Naive B cell (primary cell): ENCODE data around the gene MDN1. TPM values are rescaled to one million over a fixed set of nuclear protein-coding genes. Genes with fewer than 3 reads are reported as not detected.
"Not testable (repeated sequence)": the region's sequence is repeated elsewhere in the genome, so short reads cannot be mapped to it uniquely, and the experiment has no call there.

Experiments used
- ATAC-seq, 2 donors: fragments of 150-1000 bp; cut with Tn5 transposase; 2 replicates each; pipeline ENCODE4 v1.10.0; 2021; ENCODE audit warnings: low read depth in 2 of 2, mild to moderate bottlenecking in 2 of 2, moderate library complexity in 2 of 2
- DNase-seq: peaks from one replicate; pipeline ENCODE4 v3.0.0; 2022
- H3K27ac Mint-ChIP-seq, 6 donors: one replicate each; pipeline ENCODE4 v1.8.0; 2020 to 2022; ENCODE audit warnings: mild to moderate bottlenecking in 6 of 6, mixed read lengths in 6 of 6, moderate library complexity in 5 of 6, inconsistent platforms in 2 of 6
- H3K27me3 Mint-ChIP-seq, 3 donors: one replicate each; pipeline ENCODE4 v1.8.0; 2021 to 2022; ENCODE audit warnings: mixed read lengths in 3 of 3, mild to moderate bottlenecking in 1 of 3
- H3K36me3 Mint-ChIP-seq, 2 donors: one replicate each; pipeline ENCODE4 v1.8.0; 2020 to 2022; ENCODE audit warnings: mixed read lengths in 2 of 2, inconsistent platforms in 1 of 2, mild to moderate bottlenecking in 1 of 2
- H3K4me1 Mint-ChIP-seq, 3 donors: one replicate each; pipeline ENCODE4 v1.8.0; 2020 to 2022; ENCODE audit warnings: mixed read lengths in 3 of 3, inconsistent platforms in 1 of 3, mild to moderate bottlenecking in 1 of 3, moderate library complexity in 1 of 3
- H3K4me3 Mint-ChIP-seq, 8 donors: one replicate each; pipeline ENCODE4 v1.8.0; 2020 to 2022; ENCODE audit warnings: mild to moderate bottlenecking in 8 of 8, mixed read lengths in 8 of 8, moderate library complexity in 8 of 8, inconsistent platforms in 2 of 8
- H3K9me3 Mint-ChIP-seq, 7 donors: one replicate each; pipeline ENCODE4 v1.8.0; 2020 to 2022; ENCODE audit warnings: mixed read lengths in 7 of 7, mild to moderate bottlenecking in 5 of 7, inconsistent platforms in 2 of 7, moderate library complexity in 1 of 7
- polyA plus RNA-seq, 6 donors: library from polyadenylated mRNA; unstranded; fragments of 300-500 nt; fragmentation: Illumina TruSeq; gene quantifications; one replicate each; pipeline ENCODE4 v1.2.3, GENCODE V29; 2021; ENCODE audit warnings: low read depth in 6 of 6

The MDN1 gene
- polyA plus RNA-seq, 6 donors from 2014 or later, result 4.0 to 9.6 (median 5.9) TPM

DNA sequence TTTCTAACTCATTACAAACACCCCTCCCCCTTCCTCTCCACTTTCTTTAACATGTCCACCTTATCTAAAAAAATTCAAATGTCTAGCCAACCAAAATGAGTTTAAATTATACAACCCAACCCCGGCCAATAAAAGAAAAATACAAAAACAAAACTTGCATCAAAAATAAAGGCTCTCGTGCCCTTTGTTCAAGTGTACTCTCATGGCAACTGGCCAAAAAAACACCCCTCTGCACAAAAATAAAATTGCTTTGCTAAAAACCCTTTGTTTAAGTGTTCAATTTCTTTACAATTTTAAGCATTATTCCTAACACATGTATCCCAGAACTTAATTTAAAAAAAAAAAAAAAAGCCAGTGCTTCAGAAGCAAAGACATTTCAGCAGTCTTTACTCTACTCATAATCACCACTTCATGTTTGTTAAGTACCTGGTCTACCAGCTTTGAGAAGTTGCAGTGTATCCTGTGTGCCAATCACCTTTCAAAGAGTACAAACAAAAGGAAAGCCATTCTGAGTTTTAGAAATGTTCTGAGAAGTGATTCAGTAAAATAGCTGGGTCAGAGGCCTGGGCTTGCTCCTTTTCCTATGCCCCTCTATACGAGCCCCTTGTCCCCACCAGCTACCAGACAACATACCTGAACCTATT, 87.5 kb downstream of the MDN1 start:
- no peak for DNase-seq
- H3K4me1 Mint-ChIP-seq, result no peaks in the 10 kb centered on the region
- no peak overlapping the region for H3K27ac Mint-ChIP-seq
- H3K4me3 Mint-ChIP-seq, result peak overlapping the region in 1 of 8 donors; percentile 53
- no peaks in the 10 kb centered on the region for H3K27me3 Mint-ChIP-seq
- ATAC-seq, result no peak
- H3K36me3 Mint-ChIP-seq, result peaks cover 37 to 45% of the 10 kb centered on the region in 2 donors
- H3K9me3 Mint-ChIP-seq, result peaks cover 0 to 14% (median 2%) of the 10 kb centered on the region in 7 donors

DNA sequence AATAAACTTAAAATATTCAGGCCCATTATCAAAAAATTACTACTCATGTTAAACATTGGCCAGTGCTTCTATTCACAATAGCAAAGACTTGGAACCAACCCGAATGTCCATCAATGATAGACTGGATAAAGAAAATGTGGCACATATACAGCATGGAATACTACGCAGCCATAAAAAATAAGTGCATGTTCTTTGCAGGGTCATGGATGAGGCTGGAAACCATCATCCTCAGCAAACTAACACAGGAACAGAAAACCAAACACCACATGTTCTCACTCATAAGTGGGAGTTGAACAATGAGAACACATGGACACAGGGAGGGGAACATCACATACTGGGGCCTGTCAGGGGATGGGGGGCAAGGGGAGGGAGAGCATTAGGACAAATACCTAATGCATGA, 88.3 kb downstream of the MDN1 start:
- H3K36me3 Mint-ChIP-seq, result peaks cover 44 to 48% of the 10 kb centered on the region in 2 donors
- not testable (repeated sequence) for H3K4me3 Mint-ChIP-seq

DNA sequence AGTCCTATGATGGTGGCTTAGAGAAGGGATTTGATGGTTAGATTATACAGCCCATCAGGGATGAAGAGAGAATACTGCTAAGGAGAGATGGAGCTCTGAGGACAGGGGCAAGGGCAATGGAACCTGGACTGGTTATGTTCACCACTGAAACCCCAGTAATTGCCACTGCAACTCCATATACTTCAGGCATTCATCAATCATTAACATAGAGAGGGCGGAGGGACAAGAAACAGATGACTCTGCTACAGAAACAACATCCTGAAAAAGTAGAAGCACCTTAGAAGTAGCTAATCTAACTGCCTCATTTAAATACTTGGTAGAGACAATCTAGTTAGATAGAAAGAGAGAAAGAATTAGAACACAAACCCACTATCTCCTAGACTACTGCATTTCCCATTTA, 89.8 kb downstream of the MDN1 start:
- Mint-ChIP-seq H3K9me3 (peaks cover 0 to 14% (median 2%) of the 10 kb centered on the region in 7 donors), H3K27ac (peak overlapping the region in 1 of 6 donors; percentile 22), H3K27me3 (no peaks in the 10 kb centered on the region), H3K4me1 (no peaks in the 10 kb centered on the region), H3K4me3 (no peak overlapping the region), H3K36me3 (peaks cover 47 to 48% of the 10 kb centered on the region in 2 donors)
- DNase-seq (no peak), ATAC-seq (no peak)

More for the DNA sequence above, 88.3 kb downstream of the MDN1 start:
- peak overlapping the region in 1 of 6 donors; percentile 33 for H3K27ac Mint-ChIP-seq
- not testable (repeated sequence) for ATAC-seq, DNase-seq, H3K27me3 Mint-ChIP-seq, H3K4me1 Mint-ChIP-seq
- peaks cover 0 to 14% (median 2%) of the 10 kb centered on the region in 7 donors for H3K9me3 Mint-ChIP-seq

DNA sequence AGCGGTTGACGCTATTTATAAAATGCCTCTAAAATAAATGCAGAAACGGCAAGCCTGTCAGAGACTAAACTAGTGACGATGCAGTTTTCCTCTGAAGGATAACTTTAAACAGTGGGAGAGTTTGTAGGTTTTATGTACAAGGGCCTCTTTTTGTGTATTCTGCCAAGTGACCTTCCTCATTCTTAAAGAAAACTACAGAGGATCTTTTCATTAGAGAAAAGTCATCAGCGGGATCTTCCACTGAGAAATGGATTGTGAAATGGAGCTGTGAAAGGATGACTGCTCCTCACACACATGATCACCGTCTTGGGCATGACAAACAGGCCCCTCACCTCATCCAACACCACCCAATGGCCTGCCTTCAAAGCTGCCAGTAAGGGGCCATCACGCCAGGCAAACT, 92.1 kb downstream of the MDN1 start:
- Mint-ChIP-seq H3K27ac (no peak overlapping the region), H3K4me1 (no peaks in the 10 kb centered on the region), H3K4me3 (no peak overlapping the region), H3K9me3 (peaks cover 0 to 13% (median 2%) of the 10 kb centered on the region in 7 donors), H3K36me3 (peaks cover 44 to 45% of the 10 kb centered on the region in 2 donors), H3K27me3 (no peaks in the 10 kb centered on the region)
- no peak for DNase-seq
- ATAC-seq, result no peak

DNA sequence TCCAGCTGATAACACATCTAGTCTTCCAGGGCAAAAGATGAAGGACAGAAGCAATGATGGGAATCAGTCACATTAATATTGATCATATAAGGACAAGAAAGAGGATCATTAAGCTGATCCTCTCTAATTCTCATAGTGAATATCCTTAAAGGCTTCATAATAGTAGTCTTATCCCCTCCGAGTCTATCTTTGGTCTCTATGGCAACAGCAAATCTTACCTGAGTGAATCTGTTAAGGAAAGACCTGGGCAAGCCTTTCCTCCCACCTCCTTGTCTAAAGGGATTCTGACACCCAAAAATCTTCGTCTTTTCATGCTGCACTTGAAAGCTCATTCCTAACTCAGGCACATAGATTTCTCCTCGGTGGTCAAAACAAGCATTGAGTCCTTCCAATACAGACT, 94.6 kb downstream of the MDN1 start:
- DNase-seq (no peak), ATAC-seq (no peak)
- H3K27me3 Mint-ChIP-seq, result no peaks in the 10 kb centered on the region
- H3K27ac Mint-ChIP-seq, result no peak overlapping the region
- H3K36me3 Mint-ChIP-seq, result peaks cover 21 to 24% of the 10 kb centered on the region in 2 donors
- no peaks in the 10 kb centered on the region for H3K4me1 Mint-ChIP-seq
- H3K4me3 Mint-ChIP-seq, result no peak overlapping the region
- no peaks in the 10 kb centered on the region for H3K9me3 Mint-ChIP-seq

DNA sequence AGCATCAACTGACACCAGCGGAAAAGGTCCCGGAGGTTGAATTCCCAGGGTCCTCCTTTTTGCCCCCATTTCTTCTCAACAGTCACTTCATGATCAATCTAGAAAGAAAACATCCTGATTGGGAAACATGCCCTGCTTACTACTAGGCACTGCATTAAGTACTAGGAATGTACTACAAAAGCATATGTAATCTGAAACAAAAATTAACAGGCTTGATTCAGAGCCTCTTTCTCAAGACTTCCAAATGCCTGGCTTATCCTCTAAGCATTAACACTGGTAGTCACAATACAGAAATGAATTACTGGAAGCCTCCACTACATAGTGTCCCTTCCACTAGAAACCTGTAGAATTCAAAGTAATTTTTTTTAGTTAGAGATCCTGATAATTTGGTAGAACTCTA, 96.5 kb downstream of the MDN1 start:
- Mint-ChIP-seq H3K4me3 (no peak overlapping the region), H3K36me3 (peaks cover 23 to 26% of the 10 kb centered on the region in 2 donors), H3K27me3 (no peaks in the 10 kb centered on the region), H3K27ac (no peak overlapping the region), H3K4me1 (no peaks in the 10 kb centered on the region), H3K9me3 (no peaks in the 10 kb centered on the region)
- DNase-seq (no peak), ATAC-seq (no peak)

DNA sequence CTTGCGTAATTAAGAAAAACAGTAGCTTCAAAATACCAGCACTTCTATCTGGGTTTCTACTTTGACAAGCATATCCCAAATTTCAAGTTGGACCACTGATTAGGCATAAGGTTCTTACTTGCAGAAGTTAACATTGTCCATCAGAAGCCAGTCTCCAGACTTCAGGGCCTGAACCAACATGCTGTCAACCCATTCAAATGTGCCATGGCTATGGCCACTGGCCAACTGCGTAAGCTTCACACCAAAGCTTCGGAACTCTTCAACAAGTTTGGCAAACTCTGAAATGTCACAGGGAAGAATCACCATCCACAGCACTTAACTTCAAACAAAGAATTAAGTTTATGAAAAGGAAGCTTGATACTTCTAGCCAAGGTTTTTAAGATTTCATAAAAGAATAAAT, 103.1 kb downstream of the MDN1 start:
- DNase-seq (no peak), ATAC-seq (no peak)
- Mint-ChIP-seq H3K4me3 (no peak overlapping the region), H3K27me3 (no peaks in the 10 kb centered on the region), H3K4me1 (no peaks in the 10 kb centered on the region), H3K27ac (no peak overlapping the region), H3K36me3 (peaks cover 46 to 48% of the 10 kb centered on the region in 2 donors), H3K9me3 (no peaks in the 10 kb centered on the region)

DNA sequence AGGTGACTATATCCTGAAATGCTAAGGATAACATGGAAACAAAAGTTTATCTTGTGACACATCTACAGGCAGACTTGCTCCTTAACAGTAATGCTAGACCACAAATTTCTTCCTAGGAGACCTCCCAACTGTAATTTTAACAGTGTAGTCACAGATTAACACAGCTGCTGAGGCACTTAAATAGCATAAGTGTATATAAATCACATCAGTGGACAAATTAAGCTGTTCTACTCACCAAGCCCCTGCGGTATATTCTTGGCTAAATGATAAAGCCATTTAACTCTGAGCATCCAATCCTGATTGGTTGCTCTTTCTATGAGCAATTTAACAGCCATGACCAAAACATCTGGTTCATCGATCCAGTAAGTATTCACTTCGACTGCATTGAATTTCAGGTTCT, 107.8 kb downstream of the MDN1 start:
- H3K36me3 Mint-ChIP-seq, result peaks cover 43 to 50% of the 10 kb centered on the region in 2 donors
- DNase-seq, result no peak
- no peaks in the 10 kb centered on the region for H3K27me3 Mint-ChIP-seq
- H3K4me3 Mint-ChIP-seq, result no peak overlapping the region
- no peak overlapping the region for H3K27ac Mint-ChIP-seq
- ATAC-seq, result no peak
- H3K4me1 Mint-ChIP-seq, result no peaks in the 10 kb centered on the region
- no peaks in the 10 kb centered on the region for H3K9me3 Mint-ChIP-seq

DNA sequence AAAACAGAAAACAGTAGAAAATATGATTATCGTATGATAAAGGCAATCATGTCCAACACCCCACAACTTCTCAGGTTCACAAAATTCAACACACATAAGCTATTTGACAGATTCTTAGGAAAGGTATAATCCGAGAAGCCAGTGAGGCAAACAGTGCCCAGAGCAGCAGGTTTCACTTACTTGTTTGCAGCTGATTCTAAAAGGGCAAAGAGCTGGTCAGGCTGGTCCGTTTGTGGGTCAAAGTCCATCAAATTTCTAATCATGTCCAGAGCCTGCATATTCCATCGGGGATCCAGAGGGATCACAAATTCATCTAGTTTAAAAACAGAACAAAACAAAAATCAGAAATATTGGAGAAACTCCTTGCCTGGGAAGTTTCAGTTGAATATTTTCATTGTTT, 111.3 kb downstream of the MDN1 start:
- H3K36me3 Mint-ChIP-seq, result peaks cover 37 to 42% of the 10 kb centered on the region in 2 donors
- H3K4me3 Mint-ChIP-seq, result no peak overlapping the region
- no peaks in the 10 kb centered on the region for H3K27me3 Mint-ChIP-seq
- no peak for DNase-seq
- no peaks in the 10 kb centered on the region for H3K9me3 Mint-ChIP-seq
- H3K4me1 Mint-ChIP-seq, result no peaks in the 10 kb centered on the region
- ATAC-seq, result no peak
- H3K27ac Mint-ChIP-seq, result peak overlapping the region in 1 of 6 donors; percentile 29

DNA sequence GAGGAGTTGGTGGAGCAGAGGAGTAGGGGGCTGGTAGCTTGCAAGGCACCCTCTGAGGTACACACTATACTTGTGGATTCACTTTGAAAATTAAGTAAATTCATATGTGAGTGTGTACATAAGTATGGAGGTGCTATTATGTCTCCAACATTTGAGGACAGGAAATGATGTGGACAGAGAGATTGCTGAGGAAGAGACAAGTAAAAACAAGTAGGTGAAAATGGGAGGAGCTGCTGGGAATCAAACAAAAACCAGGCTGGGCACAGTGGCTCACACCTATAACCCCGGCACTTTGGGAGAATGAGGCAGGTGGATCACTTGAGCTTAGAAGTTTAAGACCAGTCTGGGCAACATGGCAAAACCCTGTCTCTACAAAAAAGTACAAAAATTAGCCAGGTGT, 111.8 kb downstream of the MDN1 start:
- H3K27me3 Mint-ChIP-seq, result no peaks in the 10 kb centered on the region
- H3K27ac Mint-ChIP-seq, result peak overlapping the region in 1 of 6 donors; percentile 42

DNA sequence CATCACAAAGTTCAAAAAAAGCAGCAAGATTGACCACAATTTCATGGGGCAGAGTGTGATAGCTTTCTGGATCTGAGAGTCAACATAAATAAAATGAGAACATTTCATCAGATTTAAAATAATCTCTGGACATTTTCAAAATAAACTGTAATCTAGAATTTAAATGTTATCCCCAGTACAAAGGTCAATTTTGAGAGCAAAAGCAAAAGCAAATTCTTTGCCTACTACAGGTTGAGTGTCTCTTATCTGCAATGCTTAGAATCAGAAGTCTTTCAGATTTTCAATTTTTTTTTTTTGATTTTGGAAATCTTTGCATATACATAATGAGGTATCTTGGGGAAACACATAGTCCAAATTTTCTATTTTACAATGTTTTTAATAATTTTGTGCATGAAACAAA, 113.5 kb downstream of the MDN1 start:
- no peak overlapping the region for H3K4me3 Mint-ChIP-seq
- H3K27ac Mint-ChIP-seq, result no peak overlapping the region
- peaks cover 30 to 32% of the 10 kb centered on the region in 2 donors for H3K36me3 Mint-ChIP-seq
- no peaks in the 10 kb centered on the region for H3K27me3 Mint-ChIP-seq
- no peaks in the 10 kb centered on the region for H3K9me3 Mint-ChIP-seq
- no peak for ATAC-seq
- no peak for DNase-seq
- H3K4me1 Mint-ChIP-seq, result no peaks in the 10 kb centered on the region

More for the DNA sequence above, 111.8 kb downstream of the MDN1 start:
- ATAC-seq (no peak), DNase-seq (no peak)
- Mint-ChIP-seq H3K4me3 (no peak overlapping the region), H3K36me3 (peaks cover 34 to 37% of the 10 kb centered on the region in 2 donors), H3K4me1 (no peaks in the 10 kb centered on the region), H3K9me3 (no peaks in the 10 kb centered on the region)

DNA sequence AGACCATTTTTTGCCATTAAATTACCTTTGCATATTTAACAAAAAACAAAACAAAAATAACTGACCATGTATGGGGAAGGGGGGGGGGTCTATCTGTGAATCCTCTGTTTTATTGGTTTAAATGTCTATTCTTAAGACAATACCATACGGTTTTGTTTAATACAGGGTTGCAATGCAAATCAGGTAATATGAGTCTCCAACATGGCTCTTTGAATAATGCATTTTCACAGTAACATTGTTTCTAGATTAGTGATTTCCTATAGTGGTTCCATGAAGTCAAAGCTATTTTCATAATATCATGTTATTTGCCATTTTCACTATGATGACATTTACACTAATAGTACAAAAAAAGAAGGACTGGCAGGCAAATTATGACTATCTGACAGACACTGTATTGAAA, 116.3 kb downstream of the MDN1 start:
- ATAC-seq (no peak), DNase-seq (no peak)
- peaks cover 21 to 27% of the 10 kb centered on the region in 2 donors for H3K36me3 Mint-ChIP-seq
- H3K27ac Mint-ChIP-seq, result no peak overlapping the region
- no peak overlapping the region for H3K4me3 Mint-ChIP-seq
- H3K4me1 Mint-ChIP-seq, result no peaks in the 10 kb centered on the region
- H3K9me3 Mint-ChIP-seq, result no peaks in the 10 kb centered on the region
- no peaks in the 10 kb centered on the region for H3K27me3 Mint-ChIP-seq

DNA sequence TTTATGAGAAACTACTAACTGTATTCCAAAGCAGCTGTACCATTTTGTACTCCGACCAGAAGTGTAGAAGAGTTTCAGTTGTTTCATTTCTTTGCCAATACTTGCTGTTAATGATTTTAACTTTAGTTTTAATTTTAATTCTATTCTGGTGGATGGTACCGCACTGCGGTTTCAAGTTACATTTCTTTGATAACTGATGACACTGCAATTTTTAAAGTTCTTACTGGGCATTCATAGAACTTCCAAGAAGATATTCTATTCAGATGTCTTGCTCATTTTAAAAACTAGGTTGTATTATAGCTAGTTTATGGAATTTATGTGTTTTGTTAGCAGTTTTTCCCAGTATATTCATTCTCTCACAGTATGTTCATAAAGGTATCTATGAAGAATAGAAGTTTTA, 117.2 kb downstream of the MDN1 start:
- Mint-ChIP-seq H3K9me3 (no peaks in the 10 kb centered on the region), H3K36me3 (peaks cover 13 to 22% of the 10 kb centered on the region in 2 donors), H3K4me3 (no peak overlapping the region), H3K27ac (no peak overlapping the region), H3K4me1 (no peaks in the 10 kb centered on the region), H3K27me3 (no peaks in the 10 kb centered on the region)
- no peak for DNase-seq
- ATAC-seq, result no peak

DNA sequence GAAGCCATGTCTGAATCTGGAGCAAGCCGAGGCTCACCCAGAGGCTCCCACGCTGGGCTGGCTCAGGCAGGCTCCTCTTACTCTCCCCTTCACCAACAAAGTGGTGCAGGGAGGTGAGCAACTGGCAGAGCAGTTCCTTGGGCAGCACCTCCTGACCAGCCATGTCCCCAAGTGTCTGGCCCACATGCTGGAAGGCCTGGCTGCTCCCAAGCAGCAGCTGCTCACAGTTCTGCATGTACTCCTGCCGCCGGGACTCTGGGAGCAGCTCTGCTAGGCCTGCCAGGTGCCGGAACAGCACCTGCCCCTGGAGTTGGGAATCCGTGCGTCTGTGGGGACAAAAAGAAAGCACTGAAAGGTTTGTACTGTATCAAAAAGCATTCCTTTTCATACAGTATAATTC, 123.9 kb downstream of the MDN1 start:
- ATAC-seq (no peak), DNase-seq (no peak)
- H3K4me3 Mint-ChIP-seq, result no peak overlapping the region
- peak overlapping the region in 1 of 6 donors; percentile 31 for H3K27ac Mint-ChIP-seq
- no peaks in the 10 kb centered on the region for H3K9me3 Mint-ChIP-seq
- peaks cover 42 to 45% of the 10 kb centered on the region in 2 donors for H3K36me3 Mint-ChIP-seq
- no peaks in the 10 kb centered on the region for H3K27me3 Mint-ChIP-seq
- H3K4me1 Mint-ChIP-seq, result peaks cover 0 to 4% (median under 1%) of the 10 kb centered on the region in 3 donors
